Fibroblast of lung (primary cell): ENCODE measurements around the gene OXCT1. TPM values are rescaled to one million over a fixed set of nuclear protein-coding genes. Genes with fewer than 3 reads are reported as not detected.

ENCODE experiments used
- DNase-seq, 2 donors: peaks; one replicate each; pipeline versions ENCODE4 v3.0.0 to v3.0.0-alpha.2; 2010; ENCODE audit warnings: low read depth in 2 of 2
- H2AFZ ChIP-seq: 2 replicates; pipeline ENCODE4 v1.5.1; 2012; ENCODE audit warnings: low read length, control low read depth, inconsistent platforms
- H3K27ac ChIP-seq: 2 replicates; pipeline ENCODE4 v1.5.1; 2011; ENCODE audit warnings: low read length, control low read depth; ENCODE audit not compliant: insufficient read depth
- H3K27me3 ChIP-seq: 2 replicates; pipeline ENCODE4 v1.5.1; 2011; ENCODE audit warnings: mild to moderate bottlenecking, low read length; ENCODE audit not compliant: control insufficient read depth, insufficient read depth
- H3K36me3 ChIP-seq: 2 replicates; pipeline ENCODE4 v1.5.1; 2011; ENCODE audit warnings: low read length; ENCODE audit not compliant: control insufficient read depth, insufficient read depth
- H3K4me1 ChIP-seq: 2 replicates; pipeline ENCODE4 v1.5.1; 2011; ENCODE audit warnings: low read length; ENCODE audit not compliant: control insufficient read depth, insufficient read depth; ENCODE audit errors: extremely low read depth
- H3K4me2 ChIP-seq: 2 replicates; pipeline ENCODE4 v1.5.1; 2011; ENCODE audit warnings: low read length, control low read depth; ENCODE audit not compliant: insufficient read depth; ENCODE audit errors: extremely low read depth
- H3K4me3 ChIP-seq, 4 experiments: fragments of 200-600 bp in 1 of 4; sonication (generic) in 1 of 4; replicated peaks in 1 of 4; 2 replicates each; pipeline ENCODE4 v1.5.1; 2011 to 2016; ENCODE audit warnings: low read length in 4 of 4, low read depth in 3 of 4, mild to moderate bottlenecking in 3 of 4, control low read depth in 2 of 4, inconsistent platforms in 1 of 4, mixed read lengths in 1 of 4; ENCODE audit not compliant: insufficient read depth in 1 of 4; ENCODE audit errors: control extremely low read depth in 1 of 4
- H3K79me2 ChIP-seq: 2 replicates; pipeline ENCODE4 v1.5.1; 2012; ENCODE audit warnings: mild to moderate bottlenecking, low read length, inconsistent platforms; ENCODE audit not compliant: control insufficient read depth, insufficient read depth
- H3K9ac ChIP-seq: 2 replicates; pipeline ENCODE4 v1.5.1; 2011; ENCODE audit warnings: mild to moderate bottlenecking, low read length, control low read depth; ENCODE audit not compliant: insufficient read depth
- H3K9me3 ChIP-seq: 2 replicates; pipeline ENCODE4 v1.5.1; 2012; ENCODE audit warnings: low read depth, low read length; ENCODE audit not compliant: control insufficient read depth, insufficient read depth
- H4K20me1 ChIP-seq: 2 replicates; pipeline ENCODE4 v1.5.1; 2011; ENCODE audit warnings: low read length; ENCODE audit not compliant: control insufficient read depth, insufficient read depth; ENCODE audit errors: extremely low read depth
- CTCF ChIP-seq, 2 donors: IDR thresholded peaks in 1 of 2; conservative IDR thresholded peaks in 1 of 2; 1 replicate in 1 of 2; 2 replicates in 1 of 2; pipeline ENCODE4 v1.5.1; 2011 to 2012; ENCODE audit warnings: low read length in 2 of 2, control low read depth in 1 of 2, inconsistent platforms in 1 of 2, low read depth in 1 of 2, mild to moderate bottlenecking in 1 of 2
- EZH2 ChIP-seq: IDR thresholded peaks from 2 replicates; pipeline ENCODE4 v1.5.1; 2012; ENCODE audit warnings: low read length, control low read depth, mild to moderate bottlenecking; ENCODE audit errors: missing control alignments
- polyA plus RNA-seq, 2 donors: library from polyadenylated mRNA; depleted of rRNA in 1 of 2; stranded (reverse) in 1 of 2; unstranded in 1 of 2; fragments of >200 nt; gene quantifications; 2 replicates each; pipeline ENCODE4 v1.2.1, GENCODE V29; 2011 to 2012; ENCODE audit warnings: missing spikeins in 1 of 2
- total RNA-seq: library from RNA; depleted of rRNA; stranded (reverse); fragments of >200 nt; gene quantifications from 2 replicates; pipeline ENCODE4 v1.2.1, GENCODE V29; 2014

OXCT1 gene
- total and polyA plus RNA-seq, 2 donors (not counting 1 experiment from before 2014, with no cell fraction given) = 35.7 to 56.3 TPM

GRCh38 chr5:41794471-41794870 lies 75.8 kb downstream of the OXCT1 start:
- Histone ChIP-seq H3K9me3 (no peaks in the 10 kb centered on the region), H3K27me3 (no peaks in the 10 kb centered on the region), H3K27ac (peak overlapping the region; percentile 1), H2AFZ (no peak overlapping the region), H3K4me3 (no peak overlapping the region), H3K9ac (no peak overlapping the region), H3K79me2 (no peaks in the 10 kb centered on the region), H4K20me1 (no peaks in the 10 kb centered on the region), H3K4me1 (peaks cover 21% of the 10 kb centered on the region), H3K36me3 (no peaks in the 10 kb centered on the region), H3K4me2 (peak overlapping the region; percentile 52)
- DNase-seq = peak; percentile 93 to 99
- TF ChIP-seq CTCF (conservative IDR thresholded peaks at IDR 0.05 in 1 of 2, IDR thresholded peaks at IDR 0.05 in 1 of 2; ENCODE audit: low read depth in 1 of 2, low read length in 2 of 2) (no peak), EZH2 (no peak)

- Histone ChIP-seq H3K79me2 (no peaks in the 10 kb centered on the region), H2AFZ (no peak overlapping the region), H3K27me3 (no peaks in the 10 kb centered on the region), H3K9ac (no peak overlapping the region), H3K4me1 (peaks cover 30% of the 10 kb centered on the region), H3K27ac (no peak overlapping the region), H3K4me2 (peak overlapping the region; percentile 27), H3K36me3 (no peaks in the 10 kb centered on the region), H4K20me1 (no peaks in the 10 kb centered on the region), H3K4me3 (no peak overlapping the region), H3K9me3 (no peaks in the 10 kb centered on the region)
- peak; percentile 76 to 92 for DNase-seq
- no peak for TF ChIP-seq CTCF (conservative IDR thresholded peaks at IDR 0.05 in 1 of 2, IDR thresholded peaks at IDR 0.05 in 1 of 2; ENCODE audit: low read depth in 1 of 2, low read length in 2 of 2)
- TF ChIP-seq EZH2 = no peak
Observed at GRCh38 chr5:41793141-41793770, 77.0 kb downstream of the OXCT1 start.

GRCh38 chr5:41790038-41790776 lies 80.0 kb downstream of the OXCT1 start:
- Histone ChIP-seq H2AFZ (no peak overlapping the region), H3K4me2 (peak overlapping the region; percentile 57), H3K79me2 (no peaks in the 10 kb centered on the region), H3K4me3 (no peak overlapping the region), H3K36me3 (no peaks in the 10 kb centered on the region), H3K27me3 (no peaks in the 10 kb centered on the region), H3K27ac (no peak overlapping the region), H3K4me1 (peaks cover 30% of the 10 kb centered on the region), H3K9ac (no peak overlapping the region), H3K9me3 (no peaks in the 10 kb centered on the region), H4K20me1 (no peaks in the 10 kb centered on the region)
- TF ChIP-seq CTCF (conservative IDR thresholded peaks at IDR 0.05 in 1 of 2, IDR thresholded peaks at IDR 0.05 in 1 of 2; ENCODE audit: low read depth in 1 of 2, low read length in 2 of 2) (no peak), EZH2 (no peak)
- peak; percentile 39 to 49 for DNase-seq
